Sciatic nerve (tissue), 2 donors: Measurements from ENCODE around the gene C2orf80. TPM values are rescaled to one million over a fixed set of nuclear protein-coding genes. Genes with fewer than 3 reads are reported as not detected.
"Not testable (repeated sequence)": the region's sequence is repeated elsewhere in the genome, so short reads cannot be mapped to it uniquely, and the experiment has no call there.

Experiments used
- ATAC-seq: fragments of 200-7000 bp; cut with Tn5 transposase; one replicate; pipeline ENCODE4 v1.9.1; 2020; ENCODE audit warnings: mild to moderate bottlenecking, moderate library complexity
- DNase-seq: peaks from one replicate; pipeline ENCODE4 v3.0.0-alpha.2; 2020; ENCODE audit warnings: low spot score
- intact Hi-C: fragments of 100-400 bp; cut with DNase I; formaldehyde crosslinking; loops from one replicate; pipeline ENCODE4 v1.14.2; 2022
- total RNA-seq: library from RNA; stranded (reverse); fragmentation: NEBNext Ultra II Directional; extraction: Animal tissue kit (Norgen Biotek cat#: 25700); gene quantifications from one replicate; pipeline ENCODE4 v1.2.1, GENCODE V29; 2021
- donor health status: DM: no; HTN: no; CAD: no.
- donor health status: DM: no; HTN: no; CAD: no.

Gene C2orf80
- not detected for total RNA-seq

- ATAC-seq (no peak), DNase-seq (no peak)
- intact Hi-C loops, result no loop called here
These were observed at the start of gene C2orf80 for GRCh38 chr2:208189810-208190503. Gene C2orf80 (minus strand): TSS chr2:208190030. CDS start chr2:208186986, 3,044 bp downstream.

DNA sequence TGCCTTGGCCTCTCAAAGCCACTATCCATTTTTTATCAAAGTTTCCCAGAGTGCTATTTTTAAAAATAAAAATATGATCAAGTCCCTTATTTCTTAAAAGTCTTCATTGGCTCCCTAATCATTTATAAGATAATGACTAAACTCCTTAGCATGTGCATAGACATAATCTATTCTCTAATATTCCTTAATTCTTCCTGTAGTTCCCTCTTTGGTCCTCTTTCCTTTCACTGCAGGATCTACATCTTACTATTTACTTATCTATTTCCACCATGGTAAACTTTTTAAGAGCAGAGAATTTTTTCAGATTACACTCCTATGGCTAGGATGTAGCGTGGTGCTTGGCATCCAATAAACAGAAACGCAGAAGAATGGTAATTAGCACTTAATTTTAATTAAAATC, 46.0 kb upstream of the C2orf80 start:
- DNase-seq (no peak), ATAC-seq (no peak)
- intact Hi-C loops, result no loop called here

DNA sequence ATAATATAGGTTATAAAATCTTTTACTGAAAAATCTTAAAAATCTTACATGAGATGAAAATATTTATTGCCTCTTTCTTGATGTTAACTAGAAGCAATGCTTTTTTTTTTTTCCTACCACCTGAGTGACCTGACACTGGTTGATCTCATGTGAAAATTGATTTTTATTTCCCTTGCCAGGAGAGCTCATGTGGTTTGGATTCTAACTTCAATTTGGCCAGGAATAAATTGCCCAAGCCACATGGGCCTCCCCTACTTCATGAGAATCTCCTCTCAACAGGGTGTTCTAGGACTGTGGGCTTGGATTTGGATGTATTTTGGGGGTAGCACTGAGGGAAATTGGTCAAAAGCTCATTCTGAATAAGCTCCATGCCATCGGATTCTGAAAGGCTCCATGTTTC, 45.0 kb upstream of the C2orf80 start:
- intact Hi-C loops, result no loop called here
- no peak for DNase-seq
- ATAC-seq, result no peak

DNA sequence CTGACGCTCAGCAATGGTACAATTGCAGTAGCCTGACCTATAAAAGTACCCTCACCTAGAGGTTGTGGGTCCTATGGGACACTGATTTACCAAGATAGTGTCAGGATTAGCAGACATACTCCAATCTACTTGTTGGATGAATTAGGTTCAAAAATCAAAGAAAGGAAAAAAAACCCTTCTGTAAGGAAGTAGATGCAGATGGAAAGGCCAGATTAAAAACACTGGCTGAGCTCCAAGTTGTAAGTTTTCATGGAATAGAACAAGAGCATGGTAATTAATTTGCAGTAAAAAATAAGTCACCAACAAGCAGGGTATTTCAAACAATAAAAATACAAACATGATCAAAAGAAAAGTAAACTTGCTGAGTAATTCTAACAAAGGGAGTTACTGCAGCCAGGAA, 38.6 kb upstream of the C2orf80 start:
- intact Hi-C loops, result no loop called here
- ATAC-seq (no peak), DNase-seq (no peak)

DNA sequence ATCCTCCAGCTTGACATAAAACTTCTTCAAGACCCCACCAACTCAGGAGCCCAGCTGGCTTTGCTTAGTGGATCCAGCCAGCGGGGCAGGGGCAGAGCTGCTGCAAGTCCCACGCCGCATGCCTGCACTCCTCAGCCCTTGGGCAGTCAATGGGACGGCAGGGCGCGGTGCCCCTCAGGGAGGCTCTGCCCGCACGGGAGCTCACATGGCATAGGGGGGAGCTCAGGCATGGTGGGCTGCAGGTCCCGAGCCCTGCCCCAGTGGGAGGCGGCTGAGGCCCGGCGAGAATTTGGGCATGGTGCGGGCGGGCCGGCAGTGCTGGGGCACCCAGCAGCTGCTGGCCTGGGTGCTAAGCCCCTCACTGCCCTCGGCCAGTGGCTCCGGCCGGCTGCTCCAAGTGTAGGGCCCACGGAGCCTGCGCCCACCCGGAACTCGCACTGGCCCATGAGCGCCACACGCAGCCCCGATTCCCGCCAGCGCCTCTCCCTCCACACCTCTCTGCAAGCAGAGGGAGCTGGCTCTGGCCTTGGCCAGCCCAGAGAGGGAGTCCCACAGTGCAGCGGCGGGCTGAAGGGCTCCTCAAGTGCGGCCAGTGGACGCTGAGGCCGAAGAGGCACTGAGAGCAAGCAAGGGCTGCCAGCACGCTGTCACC, 37.9 kb upstream of the C2orf80 start:
- ATAC-seq, result peak; percentile 13

DNA sequence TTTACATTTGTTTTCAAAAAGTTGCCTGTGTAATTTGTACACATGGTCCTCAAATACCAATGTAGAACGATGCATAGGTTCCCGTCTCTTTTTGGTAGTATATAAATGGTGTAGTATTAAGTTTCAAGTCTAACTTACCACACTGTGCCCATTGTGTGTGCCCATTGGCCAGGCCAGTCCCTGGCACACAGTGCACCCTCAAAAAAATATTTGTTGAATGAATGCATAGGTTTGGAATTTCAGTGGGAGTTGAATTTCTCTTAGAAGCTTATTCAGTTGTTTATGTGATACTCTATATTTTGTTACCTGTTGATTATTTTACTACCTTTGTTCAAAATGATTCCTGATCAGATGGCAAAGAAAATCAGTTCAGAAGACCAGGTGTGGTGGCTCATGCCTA, 35.0 kb upstream of the C2orf80 start:
- intact Hi-C loops, result no loop called here

More for the DNA sequence above, 37.9 kb upstream of the C2orf80 start:
- DNase-seq, result no peak
- intact Hi-C loops, result no loop called here

GRCh38 chr2:208222351-208222750, 32.5 kb upstream of the C2orf80 start:
- intact Hi-C loops, result no loop called here
- ATAC-seq (no peak), DNase-seq (no peak)

More for the DNA sequence above, 35.0 kb upstream of the C2orf80 start:
- ATAC-seq (no peak), DNase-seq (no peak)

DNA sequence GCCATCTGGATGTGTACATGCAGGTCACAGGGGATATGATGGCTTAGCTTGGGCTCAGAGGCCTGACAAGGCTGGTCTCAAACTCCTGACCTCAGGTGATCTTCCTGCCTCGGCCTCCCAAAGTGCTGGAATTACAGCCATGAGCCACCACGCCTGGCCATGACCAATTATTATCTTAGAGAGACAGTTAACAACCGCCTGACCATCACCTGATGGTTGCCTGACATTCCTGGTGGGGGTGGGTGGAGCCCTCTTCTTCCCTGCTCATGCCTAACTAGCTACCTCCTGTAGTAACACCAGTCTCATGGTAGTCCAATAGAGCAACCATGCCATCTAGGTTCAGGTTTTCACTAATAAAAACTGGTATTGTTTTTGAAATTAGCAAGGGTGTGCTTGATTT, 32.0 kb upstream of the C2orf80 start:
- ATAC-seq, result not testable (repeated sequence)

DNA sequence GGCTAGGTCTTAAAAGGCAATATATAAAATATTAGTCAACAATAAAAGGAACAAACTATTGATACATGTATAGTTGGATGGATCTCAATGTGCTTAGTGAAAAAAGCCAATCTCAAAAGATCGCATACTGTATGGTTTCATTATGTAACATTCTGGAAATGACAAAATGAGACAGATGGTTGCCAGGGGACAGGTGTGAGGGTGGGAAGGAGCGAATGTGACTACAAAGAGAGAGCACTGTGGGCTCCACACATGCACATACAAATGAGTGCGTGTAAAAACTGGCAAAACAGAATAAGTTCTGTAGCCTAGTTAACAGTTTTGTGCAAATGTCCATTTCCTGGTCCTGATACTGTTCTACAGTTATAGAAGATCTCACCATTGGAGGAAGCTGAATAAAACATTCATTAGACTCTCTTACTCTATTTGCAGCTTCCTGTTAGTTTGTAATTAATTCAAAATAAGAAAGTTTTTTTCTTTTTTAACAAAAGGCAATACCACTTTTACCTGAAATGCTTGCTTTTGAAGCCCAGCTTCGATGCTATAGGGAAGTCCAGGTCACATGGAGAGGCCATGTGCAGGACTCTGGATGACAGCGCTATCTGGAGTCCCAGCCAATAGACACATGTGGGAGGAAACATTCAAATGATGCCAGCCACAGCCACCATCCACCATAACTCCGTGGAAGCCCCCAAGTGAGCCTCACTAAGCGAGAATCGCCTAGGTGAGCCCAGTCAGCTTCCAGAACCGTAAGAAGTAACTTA, 21.0 kb upstream of the C2orf80 start:
- ATAC-seq (no peak), DNase-seq (no peak)
- intact Hi-C loops, result no loop called here

More for the DNA sequence above, 32.0 kb upstream of the C2orf80 start:
- DNase-seq, intact Hi-C loops: not testable (repeated sequence)

GRCh38 chr2:208208335-208209085, 18.7 kb upstream of the C2orf80 start:
- DNase-seq, result no peak
- intact Hi-C loops, result no loop called here
- no peak for ATAC-seq

GRCh38 chr2:208207769-208208168, 17.9 kb upstream of the C2orf80 start:
- DNase-seq, result no peak
- ATAC-seq, result no peak
- intact Hi-C loops, result no loop called here

DNA sequence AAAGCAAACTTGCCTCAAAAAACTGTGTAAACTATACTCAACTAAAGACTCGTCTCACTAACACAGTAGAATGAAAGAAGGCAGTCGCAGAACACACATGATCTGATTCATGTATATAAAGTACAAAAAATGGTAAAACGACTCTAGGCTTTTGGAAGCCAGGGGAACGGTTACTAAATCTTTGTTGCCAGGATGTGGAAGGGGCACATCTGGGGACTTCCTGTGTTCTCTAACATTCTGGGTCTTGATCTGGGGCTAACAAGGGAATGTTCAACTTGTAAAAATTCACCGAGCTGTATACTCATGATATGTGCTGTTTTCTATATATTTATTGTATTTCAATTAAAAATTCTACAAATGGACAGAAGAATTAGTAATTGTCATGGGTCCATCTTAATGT, 14.3 kb upstream of the C2orf80 start:
- ATAC-seq (no peak), DNase-seq (no peak)
- intact Hi-C loops, result no loop called here

GRCh38 chr2:208195531-208195930, 5.7 kb upstream of the C2orf80 start:
- intact Hi-C loops, result no loop called here
- no peak for DNase-seq
- no peak for ATAC-seq

DNA sequence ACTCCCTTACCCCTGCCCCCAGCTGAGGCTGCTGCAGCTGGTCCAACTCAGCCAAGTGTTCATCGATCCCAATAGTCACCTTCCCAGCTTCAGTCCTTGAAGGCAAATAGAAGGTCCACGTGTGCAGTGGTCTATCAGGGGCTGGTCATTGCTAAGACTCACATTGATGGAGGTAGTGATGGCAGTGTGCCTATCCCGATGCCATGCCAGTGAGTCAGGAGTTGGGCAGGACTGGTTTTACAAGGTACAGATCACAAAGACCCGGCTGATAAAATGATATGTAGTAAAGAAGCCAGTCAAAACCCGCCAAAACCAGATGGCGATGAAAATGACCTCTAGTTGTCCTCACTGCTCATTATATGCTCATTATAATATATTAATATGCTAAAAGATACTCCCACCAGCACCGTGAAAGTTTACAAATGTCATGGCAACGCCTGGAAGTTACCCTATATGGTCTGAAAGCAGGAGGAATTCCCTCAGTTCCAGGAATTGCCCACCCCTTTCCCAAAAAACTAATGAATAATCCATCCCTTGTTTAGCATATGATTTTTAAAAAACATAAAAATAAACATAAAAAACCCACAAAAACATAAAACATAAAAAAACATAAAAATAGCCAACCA, 2.9 kb upstream of the C2orf80 start:
- ATAC-seq (no peak), DNase-seq (no peak)
- intact Hi-C loops, result no loop called here

DNA sequence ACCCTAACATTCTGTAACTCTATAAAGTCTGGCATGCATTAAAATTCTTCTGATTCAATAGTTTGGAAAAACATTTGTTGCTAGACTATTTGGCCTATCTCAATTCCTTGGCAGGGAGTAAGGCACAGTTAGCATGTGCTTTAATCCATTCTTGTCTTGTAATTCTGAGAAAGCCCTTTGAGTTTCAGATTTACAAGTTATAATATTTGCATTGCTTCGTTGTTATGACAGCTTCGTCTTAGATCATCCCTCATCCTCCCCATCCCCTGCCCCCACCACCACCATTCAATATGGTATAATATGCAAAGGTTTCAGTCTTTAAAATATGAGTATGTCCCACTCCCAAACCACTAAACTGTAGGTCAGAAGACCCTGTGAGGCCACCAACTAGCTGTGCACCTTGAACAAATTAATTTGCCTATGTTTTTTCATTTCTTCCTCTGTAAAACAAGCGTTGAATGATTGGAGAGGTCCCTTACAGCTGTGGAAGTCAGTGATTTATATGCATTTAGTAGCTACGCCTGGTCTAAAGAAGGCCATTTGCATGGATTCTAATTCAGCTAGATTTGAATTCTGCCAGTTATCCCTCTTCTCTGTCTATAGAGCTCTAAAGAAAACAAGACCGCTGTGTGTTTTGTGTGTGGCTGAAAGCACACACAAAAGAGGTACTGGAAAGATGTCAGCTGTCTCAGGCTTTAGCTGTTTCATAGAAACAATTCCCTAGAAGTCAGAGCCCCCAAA, 591 bp downstream of the C2orf80 start:
- intact Hi-C loops, result no loop called here
- no peak for DNase-seq
- ATAC-seq, result no peak

DNA sequence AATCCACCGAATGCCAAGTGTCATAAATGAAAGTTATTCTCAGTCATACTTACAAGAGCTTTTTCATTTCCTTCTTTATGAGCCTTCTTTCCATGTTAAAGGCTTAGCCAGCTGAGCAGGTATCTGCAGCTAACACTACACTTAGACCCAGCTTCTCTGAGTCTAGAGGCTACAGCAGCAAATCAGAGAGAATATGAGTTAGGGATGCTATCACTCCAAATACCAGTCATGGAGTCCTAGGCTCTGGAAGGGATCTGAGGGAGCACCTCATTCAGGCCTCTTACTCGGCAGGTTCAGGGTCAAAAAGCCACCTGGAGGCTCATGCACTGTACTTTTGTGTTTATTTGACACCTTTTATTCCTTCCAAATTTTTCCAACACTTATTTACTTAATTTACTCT, 2.9 kb downstream of the C2orf80 start:
- DNase-seq (no peak), ATAC-seq (no peak)
- intact Hi-C loops, result no loop called here

DNA sequence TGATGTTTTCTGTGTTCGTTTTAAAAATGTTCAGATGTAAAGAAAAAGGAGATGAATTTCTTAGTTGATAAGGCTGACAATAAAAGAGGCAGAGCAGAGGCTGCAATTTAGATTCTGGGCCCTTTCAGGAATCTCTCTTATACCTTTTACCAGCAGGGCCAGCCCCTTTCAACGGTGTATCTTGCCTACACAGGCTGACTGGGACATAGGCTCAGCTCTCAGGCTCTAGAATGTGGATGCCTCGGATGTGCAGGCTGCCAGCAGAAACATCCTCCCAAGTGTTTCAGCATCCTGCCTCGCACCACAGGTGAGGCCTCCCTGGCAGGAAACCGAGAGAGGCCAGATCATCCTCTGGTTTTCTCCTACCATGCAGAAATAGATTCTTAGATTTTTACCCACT, 3.4 kb downstream of the C2orf80 start:
- no peak for DNase-seq
- intact Hi-C loops, result no loop called here
- ATAC-seq, result no peak

- ATAC-seq, result no peak
- intact Hi-C loops, result no loop called here
- no peak for DNase-seq
These were observed 5.7 kb downstream of the C2orf80 start for GRCh38 chr2:208183972-208184705.
